Tibial artery (tissue), 4 donors: Measurements from ENCODE around the gene SDK2.
"Not testable (repeated sequence)": the region's sequence is repeated elsewhere in the genome, so short reads cannot be mapped to it uniquely, and the experiment has no call there.

Experiments
- DNase-seq, 2 donors: peaks; one replicate each; pipeline ENCODE4 v3.0.0-alpha.2; 2019
- H3K27ac ChIP-seq, 2 donors: fragments of 200-600 bp; sonication (generic) in 1 of 2; 1 replicate in 1 of 2; 2 replicates in 1 of 2; pipeline ENCODE4 v1.5.1; 2018 to 2019; ENCODE audit warnings: mild to moderate bottlenecking in 1 of 2
- H3K27me3 ChIP-seq, 2 donors: fragments of 200-600 bp; sonication (generic) in 1 of 2; one replicate each; pipeline versions ENCODE4 v1.5.1 to v1.6.0; 2016 to 2019
- H3K36me3 ChIP-seq, 3 donors: fragments of 200-600 bp; sonication (generic) in 2 of 3; one replicate each; pipeline ENCODE4 v1.5.1; 2016 to 2019; ENCODE audit warnings: mild to moderate bottlenecking in 2 of 3
- H3K4me1 ChIP-seq, 4 donors: fragments of 200-600 bp; sonication (generic) in 2 of 4; 1 replicate in 3 of 4; 2 replicates in 1 of 4; pipeline ENCODE4 v1.5.1; 2016 to 2019
- H3K4me3 ChIP-seq, 2 donors: fragments of 200-600 bp; sonication (generic) in 1 of 2; 1 replicate in 1 of 2; 2 replicates in 1 of 2; pipeline ENCODE4 v1.5.1; 2018 to 2019; ENCODE audit warnings: mild to moderate bottlenecking in 2 of 2
- H3K9me3 ChIP-seq, 3 donors: fragments of 200-600 bp; sonication (generic) in 1 of 3; one replicate each; pipeline ENCODE4 v1.5.1; 2016 to 2019
- intact Hi-C: fragments of 100-400 bp; cut with DNase I; formaldehyde crosslinking; loops from one replicate; pipeline ENCODE4 v1.15.0; 2023; ENCODE audit warnings: low total_unique reads
- TF ChIP-seq, protein P1 (sequence below), 2 experiments: fragments of 200-600 bp in 1 of 2; fragments of 450-650 bp in 1 of 2; IDR thresholded peaks; one replicate each; pipeline ENCODE4 v1.5.1; 2017 to 2019; ENCODE audit warnings: antibody characterized with exemption in 2 of 2, mild to moderate bottlenecking in 1 of 2, moderate library complexity in 1 of 2

SDK2 gene

DNA sequence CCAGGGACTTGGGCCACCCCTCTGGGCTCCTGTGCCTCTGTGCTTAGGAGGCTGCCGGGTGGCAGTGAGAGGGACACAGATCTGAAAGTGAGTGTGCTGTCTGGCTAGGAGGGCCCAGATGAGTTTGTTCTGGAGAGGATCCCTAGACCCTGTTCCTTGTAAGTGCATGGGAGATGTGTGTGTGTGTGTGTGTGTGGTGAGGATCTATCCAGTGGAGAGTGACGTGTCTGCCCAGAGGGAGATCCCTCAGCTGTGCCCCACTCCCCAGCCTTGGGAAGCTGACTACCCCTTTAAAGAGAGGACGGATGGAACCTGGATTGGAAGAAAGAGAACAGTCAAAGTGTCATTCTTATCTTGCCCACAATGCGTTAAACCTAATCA lies 306.9 kb downstream of the SDK2 start:
- DNase-seq: no peak
- H3K27ac ChIP-seq: peak overlapping the region in 1 of 2 donors; percentile 63

DNA sequence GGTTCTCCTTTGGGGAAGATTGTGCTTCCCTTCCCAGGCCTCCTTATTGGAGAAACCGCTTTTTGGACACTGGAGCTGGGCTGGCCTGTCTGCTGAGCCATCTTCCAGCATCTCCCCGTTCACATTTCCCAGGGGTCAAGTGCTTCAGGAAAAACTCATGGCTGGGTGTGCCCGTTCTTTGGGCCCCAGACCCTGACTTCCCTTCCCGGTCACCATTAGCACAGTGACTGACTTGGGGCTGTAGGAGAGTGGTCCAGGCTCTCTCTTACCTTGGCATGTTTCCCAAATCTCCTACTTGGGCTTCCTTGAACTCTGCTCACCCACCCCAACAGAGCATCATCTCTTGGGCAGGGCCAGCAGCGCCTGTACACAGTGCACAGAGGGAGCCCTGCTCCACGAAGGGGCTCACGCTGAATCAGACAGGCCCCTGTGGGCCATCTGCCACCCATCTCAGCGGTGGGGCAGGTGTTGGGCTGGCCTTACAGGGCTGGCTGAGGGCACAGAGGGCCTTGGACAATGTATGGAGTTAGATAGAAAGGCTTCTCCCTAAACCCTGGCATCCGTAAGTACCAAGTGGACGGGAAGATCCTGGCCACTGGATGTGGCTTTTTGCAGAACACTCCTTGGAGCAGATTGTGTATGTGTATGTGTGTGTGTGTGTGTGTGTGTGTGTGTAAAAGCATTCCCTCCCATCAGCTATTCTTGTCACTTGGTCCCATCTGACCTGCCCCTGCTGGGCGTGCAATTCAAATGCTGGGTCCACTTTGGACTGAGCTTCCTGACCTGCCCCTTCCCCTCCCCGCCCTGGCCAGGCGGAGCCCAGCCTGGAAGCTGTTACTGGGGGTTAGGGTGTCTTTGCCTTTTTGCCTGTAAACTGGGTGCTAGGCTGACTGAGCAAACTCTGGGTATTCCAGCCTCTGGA lies 307.6 kb downstream of the SDK2 start:
- peaks cover 0 to 28% (median 12%) of the 10 kb centered on the region in 4 donors for H3K4me1 ChIP-seq
- no peak for DNase-seq
- H3K27me3 ChIP-seq: no peaks in the 10 kb centered on the region
- peak overlapping the region in 1 of 2 donors; percentile 63 for H3K27ac ChIP-seq
- TF ChIP-seq, protein P1, sequence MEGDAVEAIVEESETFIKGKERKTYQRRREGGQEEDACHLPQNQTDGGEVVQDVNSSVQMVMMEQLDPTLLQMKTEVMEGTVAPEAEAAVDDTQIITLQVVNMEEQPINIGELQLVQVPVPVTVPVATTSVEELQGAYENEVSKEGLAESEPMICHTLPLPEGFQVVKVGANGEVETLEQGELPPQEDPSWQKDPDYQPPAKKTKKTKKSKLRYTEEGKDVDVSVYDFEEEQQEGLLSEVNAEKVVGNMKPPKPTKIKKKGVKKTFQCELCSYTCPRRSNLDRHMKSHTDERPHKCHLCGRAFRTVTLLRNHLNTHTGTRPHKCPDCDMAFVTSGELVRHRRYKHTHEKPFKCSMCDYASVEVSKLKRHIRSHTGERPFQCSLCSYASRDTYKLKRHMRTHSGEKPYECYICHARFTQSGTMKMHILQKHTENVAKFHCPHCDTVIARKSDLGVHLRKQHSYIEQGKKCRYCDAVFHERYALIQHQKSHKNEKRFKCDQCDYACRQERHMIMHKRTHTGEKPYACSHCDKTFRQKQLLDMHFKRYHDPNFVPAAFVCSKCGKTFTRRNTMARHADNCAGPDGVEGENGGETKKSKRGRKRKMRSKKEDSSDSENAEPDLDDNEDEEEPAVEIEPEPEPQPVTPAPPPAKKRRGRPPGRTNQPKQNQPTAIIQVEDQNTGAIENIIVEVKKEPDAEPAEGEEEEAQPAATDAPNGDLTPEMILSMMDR (IDR thresholded peaks at IDR 0.05): no peak
- intact Hi-C loops: no loop called here
- no peaks in the 10 kb centered on the region for H3K36me3 ChIP-seq
- no peak overlapping the region for H3K4me3 ChIP-seq
- no peaks in the 10 kb centered on the region for H3K9me3 ChIP-seq

More for the DNA sequence above, 306.9 kb downstream of the SDK2 start:
- TF ChIP-seq, protein P1 (IDR thresholded peaks at IDR 0.05): no peak
- Histone ChIP-seq H3K4me3 (no peak overlapping the region), H3K36me3 (no peaks in the 10 kb centered on the region), H3K27me3 (no peaks in the 10 kb centered on the region), H3K9me3 (no peaks in the 10 kb centered on the region), H3K4me1 (peaks cover 0 to 35% (median 15%) of the 10 kb centered on the region in 4 donors)
- intact Hi-C loops: no loop called here

DNA sequence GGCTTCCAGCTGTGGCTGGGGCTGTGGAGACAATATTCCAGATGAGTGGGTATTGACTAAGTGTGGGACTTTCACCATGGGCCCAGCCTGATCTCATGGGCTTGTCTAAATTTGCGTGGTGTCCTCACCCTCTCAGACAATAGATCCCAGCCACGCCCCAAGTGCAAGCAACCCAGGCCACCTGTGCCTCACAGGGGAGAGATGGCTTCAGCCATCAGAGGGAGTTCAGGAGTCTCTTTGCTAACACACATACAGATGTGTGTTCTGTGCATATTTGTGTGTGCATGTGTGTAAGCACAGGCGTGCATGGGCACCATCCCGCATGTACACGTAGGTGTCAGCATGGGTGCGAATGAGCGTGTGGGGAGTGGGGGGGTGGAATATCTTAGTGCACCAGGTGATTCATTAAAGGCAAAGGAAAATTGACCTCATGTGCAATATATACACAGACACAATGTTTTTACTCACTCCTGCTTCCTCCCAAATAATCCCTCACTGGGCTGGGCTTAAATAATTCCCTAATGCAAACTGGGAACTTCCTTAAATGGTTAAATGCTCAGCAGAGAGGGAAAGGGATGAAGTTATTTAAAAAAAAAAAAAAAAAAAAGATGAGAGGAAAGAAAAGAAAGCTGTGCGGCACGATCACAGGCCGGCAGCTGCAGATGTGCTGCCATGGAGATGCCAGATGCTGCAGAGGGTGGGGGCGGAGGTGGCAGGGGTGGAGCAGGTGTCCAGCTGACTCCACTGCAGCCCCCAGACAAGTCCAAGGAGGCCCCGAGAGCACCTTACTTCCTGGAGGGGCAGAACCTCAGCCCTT lies 308.4 kb downstream of the SDK2 start:
- H3K4me3 ChIP-seq: no peak overlapping the region
- no peaks in the 10 kb centered on the region for H3K27me3 ChIP-seq
- no peak overlapping the region for H3K27ac ChIP-seq
- intact Hi-C loops: no loop called here
- DNase-seq: no peak
- TF ChIP-seq, protein P1 (IDR thresholded peaks at IDR 0.05): no peak
- H3K36me3 ChIP-seq: no peaks in the 10 kb centered on the region
- H3K4me1 ChIP-seq: peaks cover 0 to 28% (median 12%) of the 10 kb centered on the region in 4 donors
- H3K9me3 ChIP-seq: no peaks in the 10 kb centered on the region

DNA sequence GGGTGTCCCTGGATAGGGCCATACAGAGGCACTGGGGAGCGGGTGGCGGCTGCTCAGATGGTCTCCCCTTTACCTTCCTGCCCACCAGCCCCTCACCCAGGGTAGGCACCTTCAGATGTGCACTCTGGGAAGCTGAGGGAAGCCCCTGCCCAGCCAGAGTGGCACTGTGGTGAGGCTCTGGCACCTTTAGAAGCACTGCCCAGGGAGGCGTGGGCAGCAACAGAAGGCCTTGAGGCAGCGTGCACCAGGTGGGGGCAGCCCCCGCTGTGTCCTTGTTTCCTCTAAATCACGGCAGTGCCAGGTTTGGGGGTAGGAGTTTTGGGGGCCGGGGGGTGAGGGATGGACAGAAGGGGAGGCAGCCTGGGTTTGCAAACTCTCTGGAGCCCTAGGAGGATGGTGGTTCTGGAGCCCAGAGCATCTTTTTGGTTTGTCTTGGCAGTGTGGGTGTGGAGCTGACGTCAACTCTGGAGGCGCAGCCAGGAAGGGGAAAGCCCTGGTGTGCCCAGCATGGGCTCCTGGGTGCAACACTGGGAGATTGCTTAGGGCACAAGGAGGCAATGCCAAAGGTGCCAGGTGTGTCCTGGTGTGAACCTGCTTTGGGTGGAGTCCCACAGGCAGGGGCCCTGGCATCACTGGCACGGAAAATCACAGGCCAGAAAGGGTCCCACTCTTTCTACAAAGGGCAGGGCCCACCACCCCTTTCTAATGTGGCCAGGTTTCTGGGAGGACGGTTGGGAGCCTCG lies 309.3 kb downstream of the SDK2 start:
- peaks cover 0 to 24% (median 12%) of the 10 kb centered on the region in 4 donors for H3K4me1 ChIP-seq
- DNase-seq: no peak
- H3K9me3 ChIP-seq: no peaks in the 10 kb centered on the region
- no peaks in the 10 kb centered on the region for H3K27me3 ChIP-seq
- no peak overlapping the region for H3K4me3 ChIP-seq
- no peaks in the 10 kb centered on the region for H3K36me3 ChIP-seq
- no peak overlapping the region for H3K27ac ChIP-seq
- TF ChIP-seq, protein P1 (IDR thresholded peaks at IDR 0.05): no peak
- intact Hi-C loops: no loop called here

DNA sequence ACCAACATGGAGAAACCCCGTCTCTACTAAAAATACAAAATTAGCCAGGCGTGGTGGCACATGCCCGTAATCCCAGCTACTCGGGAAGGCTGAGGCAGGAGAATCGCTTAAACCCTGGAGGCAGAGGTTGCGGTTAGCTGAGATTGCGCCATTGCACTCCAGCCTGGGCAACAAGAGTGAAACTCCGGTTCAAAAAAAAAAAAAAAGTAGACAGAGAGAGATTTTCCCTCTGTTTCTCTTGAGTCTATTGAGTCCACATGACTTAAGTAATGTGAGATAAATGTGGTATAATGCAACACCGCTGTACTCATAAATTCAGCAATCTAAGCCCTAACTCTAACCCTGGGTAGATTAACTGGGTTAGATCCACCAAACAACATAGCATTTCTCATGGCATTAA lies 310.8 kb downstream of the SDK2 start:
- H3K27me3 ChIP-seq, H3K4me3 ChIP-seq, H3K36me3 ChIP-seq, H3K27ac ChIP-seq, H3K9me3 ChIP-seq, intact Hi-C loops: not testable (repeated sequence)
- DNase-seq: peak in 1 of 2 donors; percentile 57
- H3K4me1 ChIP-seq: peaks cover 0 to 14% (median 8%) of the 10 kb centered on the region in 4 donors
